OCI-LY3 (cell line): ENCODE results near the gene MYZAP.

ENCODE experiments used
- H2AFZ ChIP-seq: fragments of 200-600, 300-600 bp; shearing (Covaris generic); 2 replicates; pipeline ENCODE4 v1.6.0; 2014; ENCODE audit warnings: antibody characterized with exemption, low read depth, low read length
- H3K27ac ChIP-seq: fragments of 200-600, 300-600 bp; sonication (generic); 2 replicates; pipeline ENCODE4 v1.5.1; 2014; ENCODE audit warnings: mild to moderate bottlenecking, low read length, moderate library complexity, mixed read lengths
- H3K27me3 ChIP-seq: fragments of 200-600, 300-600 bp; sonication (generic); 2 replicates; pipeline ENCODE4 v1.6.1; 2014; ENCODE audit warnings: low read depth, low read length, mixed read lengths
- H3K36me3 ChIP-seq: fragments of 200-600, 300-600 bp; sonication (generic); replicated peaks from 2 replicates; pipeline ENCODE3; 2014; ENCODE audit warnings: low read depth, low read length, mixed read lengths
- H3K4me1 ChIP-seq: fragments of 300-600, 200-600 bp; sonication (generic); 2 replicates; pipeline ENCODE4 v1.6.1; 2014; ENCODE audit warnings: low read length, mixed read lengths
- H3K4me2 ChIP-seq: fragments of 200-600, 300-600 bp; sonication (generic); 2 replicates; pipeline ENCODE4 v1.6.1; 2014; ENCODE audit warnings: low read length, mixed read lengths
- H3K4me3 ChIP-seq: fragments of 300-600, 200-600 bp; sonication (generic); 2 replicates; pipeline ENCODE4 v1.5.1; 2014; ENCODE audit warnings: antibody characterized with exemption, mild to moderate bottlenecking, low read length, moderate library complexity
- H3K79me2 ChIP-seq: fragments of 300-600, 200-600 bp; shearing (Covaris generic); 2 replicates; pipeline ENCODE4 v1.6.1; 2014; ENCODE audit warnings: mild to moderate bottlenecking, low read length, mixed read lengths
- H3K9ac ChIP-seq: fragments of 300-600, 200-600 bp; shearing (Covaris generic); 2 replicates; pipeline ENCODE4 v1.6.0; 2014; ENCODE audit warnings: mild to moderate bottlenecking, low read length, moderate library complexity
- H3K9me3 ChIP-seq: fragments of 200-600, 300-600 bp; shearing (Covaris generic); 2 replicates; pipeline ENCODE4 v1.6.1; 2014; ENCODE audit warnings: low read length, mixed read lengths; ENCODE audit not compliant: insufficient read depth
- H4K20me1 ChIP-seq: fragments of 200-600, 300-600 bp; sonication (generic); 2 replicates; pipeline ENCODE4 v1.6.1; 2016; ENCODE audit warnings: low read length, mixed read lengths; ENCODE audit not compliant: insufficient read depth
- CTCF ChIP-seq: fragments of 200-600, 300-600 bp; sonication (generic); IDR thresholded peaks from 2 replicates; pipeline ENCODE4 v1.5.1; 2014; ENCODE audit warnings: antibody characterized with exemption, low read length, low read depth
- EZH2phosphoT487 ChIP-seq: fragments of 200-600 bp; shearing (Covaris generic); IDR thresholded peaks from 2 replicates; pipeline ENCODE4 v1.6.1; 2018; ENCODE audit warnings: antibody characterized with exemption, mixed run types, low read depth

MYZAP gene

DNA sequence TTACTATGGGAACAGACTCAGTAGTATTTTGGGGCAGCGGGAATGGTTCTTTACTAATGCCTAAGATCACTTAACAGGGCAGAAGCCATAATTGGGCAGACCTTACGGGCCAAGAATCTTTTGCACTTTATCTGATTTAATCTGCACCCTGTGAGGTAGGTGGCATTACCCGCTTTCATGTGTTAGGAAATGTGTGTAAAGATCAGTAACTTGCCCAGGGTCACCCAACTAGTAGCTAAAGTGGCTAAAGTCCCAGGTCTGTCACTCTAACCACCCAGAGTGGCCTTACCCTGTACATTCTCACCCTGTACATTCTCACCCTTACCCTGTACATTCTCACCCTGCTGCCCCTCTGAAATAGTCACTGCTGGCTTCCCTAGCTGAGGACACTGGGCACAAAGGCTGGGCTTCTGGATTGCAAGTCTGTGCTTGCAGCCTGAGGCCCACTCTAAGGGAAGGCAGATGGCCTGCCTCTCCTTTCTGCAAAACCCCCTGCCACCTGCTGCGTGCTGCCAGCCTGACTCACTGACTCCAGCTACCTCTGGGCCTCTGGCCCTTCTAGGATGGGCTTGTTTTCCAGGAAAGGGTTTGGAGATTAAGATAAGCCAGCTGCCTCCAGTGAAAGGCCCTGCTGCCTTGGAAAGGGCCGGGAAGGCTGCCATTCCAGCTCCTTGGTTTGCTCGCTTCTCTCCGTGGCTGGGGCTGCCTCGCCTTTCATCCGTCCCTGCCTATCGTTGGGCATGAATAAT, 37.5 kb upstream of the MYZAP start:
- no peak overlapping the region for H3K27ac ChIP-seq
- no peaks in the 10 kb centered on the region for H3K27me3 ChIP-seq
- H3K36me3 ChIP-seq: no peaks in the 10 kb centered on the region
- no peak overlapping the region for H3K9ac ChIP-seq
- H2AFZ ChIP-seq: no peak overlapping the region
- no peaks in the 10 kb centered on the region for H3K4me1 ChIP-seq
- H3K4me3 ChIP-seq: no peak overlapping the region
- H3K79me2 ChIP-seq: no peaks in the 10 kb centered on the region
- H3K9me3 ChIP-seq: no peaks in the 10 kb centered on the region
- no peak overlapping the region for H3K4me2 ChIP-seq
- no peaks in the 10 kb centered on the region for H4K20me1 ChIP-seq
- no peak for TF ChIP-seq CTCF
- no peak for TF ChIP-seq EZH2phosphoT487

GRCh38 chr15:57554812-57555179, 36.9 kb upstream of the MYZAP start:
- no peaks in the 10 kb centered on the region for H3K9me3 ChIP-seq
- no peaks in the 10 kb centered on the region; the same call in 1 of the 2 replicates for H3K4me1 ChIP-seq
- no peak overlapping the region for H3K4me3 ChIP-seq
- no peaks in the 10 kb centered on the region for H3K79me2 ChIP-seq
- no peaks in the 10 kb centered on the region for H3K27me3 ChIP-seq
- no peak overlapping the region for H3K9ac ChIP-seq
- no peaks in the 10 kb centered on the region for H4K20me1 ChIP-seq
- no peak overlapping the region for H3K27ac ChIP-seq
- no peak overlapping the region for H3K4me2 ChIP-seq
- TF ChIP-seq CTCF: no peak
- TF ChIP-seq EZH2phosphoT487: no peak
- no peaks in the 10 kb centered on the region for H3K36me3 ChIP-seq
- no peak overlapping the region for H2AFZ ChIP-seq

- Histone ChIP-seq H3K4me3 (no peak overlapping the region), H3K27me3 (no peaks in the 10 kb centered on the region), H3K27ac (no peak overlapping the region), H3K9me3 (no peaks in the 10 kb centered on the region), H3K79me2 (no peaks in the 10 kb centered on the region), H4K20me1 (no peaks in the 10 kb centered on the region), H3K4me2 (no peak overlapping the region), H3K4me1 (peaks cover 5% of the 10 kb centered on the region), H3K9ac (no peak overlapping the region), H2AFZ (no peak overlapping the region), H3K36me3 (no peaks in the 10 kb centered on the region)
- TF ChIP-seq EZH2phosphoT487 (no peak), CTCF (no peak)
These were observed 36.4 kb upstream of the MYZAP start for GRCh38 chr15:57555270-57555669.

DNA sequence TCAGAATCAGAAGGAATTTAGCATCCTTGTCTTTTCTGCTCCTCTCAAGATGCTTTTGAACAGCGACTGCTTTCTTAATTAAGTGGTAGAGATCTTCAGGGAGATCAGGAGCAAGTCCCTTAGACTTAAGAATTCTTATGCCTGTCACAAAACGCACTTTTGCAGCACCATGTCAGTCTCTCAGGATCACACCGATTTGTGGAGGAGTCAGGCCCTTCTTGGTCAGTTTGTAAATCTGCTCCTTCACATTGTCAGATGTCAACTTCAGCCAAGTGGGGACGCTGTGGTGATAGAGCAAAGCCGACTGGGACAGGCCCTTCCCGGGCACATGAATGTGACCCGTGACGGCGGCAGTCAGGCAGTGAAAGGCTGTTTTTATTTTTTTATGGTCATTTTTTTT, 35.7 kb upstream of the MYZAP start:
- H3K4me2 ChIP-seq: no peak overlapping the region
- H3K9ac ChIP-seq: no peak overlapping the region
- no peaks in the 10 kb centered on the region for H3K27me3 ChIP-seq
- no peaks in the 10 kb centered on the region for H3K79me2 ChIP-seq
- H4K20me1 ChIP-seq: no peaks in the 10 kb centered on the region
- no peaks in the 10 kb centered on the region for H3K36me3 ChIP-seq
- H2AFZ ChIP-seq: no peak overlapping the region
- TF ChIP-seq EZH2phosphoT487 (no peak), CTCF (no peak)
- peaks cover 12% of the 10 kb centered on the region for H3K4me1 ChIP-seq
- no peak overlapping the region for H3K4me3 ChIP-seq
- no peak overlapping the region for H3K27ac ChIP-seq
- no peaks in the 10 kb centered on the region for H3K9me3 ChIP-seq
